GM04503 (cell line): Measurements from ENCODE around the gene PFKFB4.

Source experiments
- DNase-seq: peaks from one replicate; pipeline ENCODE4 v3.0.0-alpha.2; 2012; ENCODE audit warnings: low read depth

Gene PFKFB4

GRCh38 chr3:48584836-48585235 lies 28.2 kb upstream of the PFKFB4 start:
- no peak for DNase-seq

DNA sequence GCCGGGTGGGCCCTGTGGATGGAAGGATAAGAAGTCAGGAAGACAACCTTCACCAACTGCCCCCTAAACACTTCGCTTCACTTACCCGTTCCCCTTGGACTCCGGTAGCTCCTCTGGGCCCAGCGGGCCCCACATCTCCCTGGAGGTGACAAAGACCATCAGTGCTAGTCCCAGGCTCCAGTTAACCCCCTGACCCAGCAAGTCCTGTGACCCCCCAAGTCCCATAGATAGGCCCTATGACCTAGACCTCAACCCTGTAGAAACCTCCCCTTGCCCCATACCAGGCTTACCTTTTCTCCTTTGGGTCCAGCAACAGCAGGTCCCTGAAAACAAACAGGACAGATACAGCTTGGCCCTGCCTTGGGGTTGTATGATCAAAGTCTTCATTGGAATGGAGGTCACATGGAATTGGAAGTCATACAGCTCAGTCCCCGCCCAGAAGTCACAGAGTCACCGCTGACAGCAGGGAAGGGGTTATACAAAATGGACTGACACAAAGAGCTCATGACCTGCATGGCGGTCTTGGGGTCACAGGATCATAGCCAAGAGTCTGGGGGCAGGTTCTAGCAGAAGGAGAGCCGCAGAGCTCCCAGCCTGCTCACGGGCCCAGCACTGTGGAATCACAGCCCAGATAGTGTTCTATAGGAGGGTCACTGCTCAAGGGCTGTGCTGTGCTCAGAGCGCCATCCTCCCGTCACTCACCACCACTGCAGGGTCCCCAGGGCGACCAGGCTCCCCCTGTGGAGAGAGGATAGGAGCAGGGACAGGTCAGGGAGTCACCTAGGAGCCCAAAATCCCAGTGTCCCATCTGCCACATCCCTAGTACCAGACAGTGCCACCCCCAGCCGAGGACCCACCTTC lies 25.2 kb upstream of the PFKFB4 start:
- no peak for DNase-seq

- DNase-seq: no peak
Observed at GRCh38 chr3:48576647-48577046, 20.0 kb upstream of the PFKFB4 start.

DNA sequence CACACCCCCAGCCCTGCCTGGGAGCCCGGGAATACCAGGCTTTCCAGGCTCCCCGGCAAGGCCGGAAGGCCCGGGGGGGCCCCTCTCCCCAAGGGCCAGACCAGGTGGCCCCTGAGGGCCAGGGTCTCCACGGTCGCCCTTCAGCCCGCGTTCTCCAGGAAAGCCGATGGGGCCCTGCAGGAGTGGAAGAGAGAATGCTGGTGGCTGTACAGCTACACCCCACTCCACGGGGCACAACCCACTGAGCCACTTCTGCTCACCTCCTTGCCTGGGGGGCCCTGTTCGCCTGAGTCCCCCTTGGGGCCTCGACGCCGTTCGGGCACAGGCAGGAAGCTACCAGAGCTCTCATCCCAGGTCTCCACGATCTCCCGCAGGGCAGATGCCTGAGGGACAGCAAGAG lies 18.8 kb upstream of the PFKFB4 start:
- no peak for DNase-seq

DNA sequence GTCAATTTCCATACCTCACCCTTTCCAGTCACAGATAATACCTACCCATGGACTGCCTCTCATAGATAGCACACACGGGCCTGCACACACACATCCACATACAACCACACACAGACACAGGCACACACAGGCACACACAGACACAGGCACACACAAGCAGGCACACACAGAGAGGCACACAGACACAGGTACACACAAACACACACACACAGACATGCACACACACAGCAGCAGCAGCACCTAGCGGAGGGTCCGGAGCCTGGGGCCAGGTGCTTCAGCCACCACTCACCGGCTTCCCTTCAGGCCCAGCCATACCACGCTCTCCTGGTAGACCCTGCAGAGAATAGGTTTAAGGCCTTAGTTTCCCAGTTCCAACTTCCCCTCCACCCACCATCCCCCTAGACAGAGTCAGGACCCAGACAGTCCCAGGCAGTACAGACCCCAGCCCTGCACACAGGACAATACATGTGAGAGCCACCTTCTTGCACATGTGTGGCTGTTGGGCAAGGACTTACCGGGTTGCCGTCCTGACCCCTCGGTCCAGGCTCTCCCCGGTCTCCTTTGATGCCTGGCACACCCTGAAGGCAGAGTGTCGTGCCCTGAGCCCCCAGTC lies 17.5 kb upstream of the PFKFB4 start:
- no peak for DNase-seq

- DNase-seq: no peak
Observed at GRCh38 chr3:48572517-48572916, 15.9 kb upstream of the PFKFB4 start.

DNA sequence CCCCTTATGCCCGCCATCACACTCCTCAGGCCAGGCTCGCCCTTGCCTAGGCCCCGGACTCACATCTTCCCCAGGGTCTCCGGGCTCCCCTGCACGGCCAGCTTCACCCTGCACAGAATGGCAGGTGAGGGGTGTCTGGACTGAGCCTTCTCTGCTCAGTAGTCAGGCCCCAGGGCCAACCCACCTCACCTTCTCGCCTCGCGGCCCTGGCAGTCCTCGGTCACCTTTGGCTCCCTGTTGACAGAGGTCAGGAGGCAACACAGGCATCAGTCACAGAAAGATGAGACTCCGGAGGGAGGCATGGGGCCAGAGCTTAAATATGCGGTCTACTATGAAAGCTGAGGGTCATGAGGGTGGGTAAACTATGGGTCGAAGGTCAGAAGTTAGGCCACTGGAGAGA lies 15.3 kb upstream of the PFKFB4 start:
- DNase-seq: no peak

DNA sequence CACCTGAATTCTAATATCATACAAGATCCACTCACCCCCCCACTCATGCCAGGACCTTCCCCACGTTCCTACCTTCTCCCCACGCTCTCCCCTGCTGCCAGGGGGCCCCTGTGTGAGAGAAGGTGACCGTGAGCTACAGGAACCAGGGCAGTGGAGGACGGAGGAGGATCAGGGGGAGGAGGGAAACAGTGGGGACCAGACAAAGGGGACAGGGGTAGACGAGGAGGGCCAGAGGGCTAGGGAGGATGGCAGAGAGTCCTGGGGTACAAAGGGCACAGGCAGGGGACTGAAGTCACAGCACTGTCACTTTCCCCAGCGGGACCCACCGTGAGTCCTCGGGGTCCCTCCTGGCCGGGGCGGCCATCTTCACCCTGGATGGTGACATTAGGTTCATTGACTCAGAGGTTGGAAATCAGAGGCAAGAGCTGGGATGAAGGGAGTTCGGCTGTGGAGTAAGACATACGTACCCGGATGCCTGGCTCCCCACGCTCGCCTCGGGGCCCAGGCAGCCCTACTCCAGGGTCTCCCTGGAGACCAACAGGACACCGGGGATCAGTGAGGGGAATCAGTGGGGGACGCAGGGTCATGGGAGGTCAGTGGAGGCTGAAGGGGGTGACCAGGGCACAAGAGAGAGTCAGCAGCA lies 13.3 kb upstream of the PFKFB4 start:
- DNase-seq: no peak

DNA sequence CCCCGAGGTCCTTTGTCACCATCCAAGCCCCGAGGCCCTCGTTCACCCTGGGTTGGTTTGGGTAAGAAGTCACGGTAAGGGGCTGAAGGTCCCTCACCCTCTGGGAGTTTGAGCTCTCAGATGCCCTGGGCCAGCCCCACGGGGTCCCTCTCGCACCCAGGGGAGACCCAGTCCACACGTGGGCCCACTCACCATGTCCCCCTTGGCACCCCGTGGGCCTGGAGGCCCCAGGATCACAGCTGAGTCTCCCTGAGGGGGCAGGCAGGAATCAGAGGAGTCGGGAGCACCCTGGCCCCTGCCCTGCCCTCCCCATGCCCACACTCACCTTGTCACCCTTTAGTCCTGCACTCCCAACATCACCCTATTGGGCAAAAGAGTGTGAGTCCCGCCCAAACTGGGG lies 12.8 kb upstream of the PFKFB4 start:
- DNase-seq: no peak

GRCh38 chr3:48568476-48568875 lies 11.9 kb upstream of the PFKFB4 start:
- no peak for DNase-seq

DNA sequence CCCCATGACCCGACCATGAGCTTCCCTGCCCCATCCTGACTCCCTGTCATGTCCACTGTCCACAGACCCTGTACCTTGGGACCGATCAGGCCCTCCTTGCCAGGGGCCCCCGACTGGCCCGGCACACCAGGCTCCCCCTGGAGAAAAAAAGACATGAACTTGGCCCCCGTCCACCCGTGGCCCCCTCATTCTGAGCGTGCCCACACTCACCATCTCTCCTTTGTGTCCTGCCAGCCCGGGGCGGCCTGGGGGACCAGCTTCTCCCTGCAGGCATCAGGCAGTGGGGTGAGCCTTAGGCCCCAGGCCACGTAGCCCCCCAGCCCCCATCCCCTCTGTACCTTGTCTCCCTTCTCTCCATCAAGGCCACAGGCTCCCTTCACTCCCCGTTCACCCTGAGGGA lies 10.9 kb upstream of the PFKFB4 start:
- DNase-seq: no peak

GRCh38 chr3:48567090-48567489 lies 10.5 kb upstream of the PFKFB4 start:
- DNase-seq: no peak

DNA sequence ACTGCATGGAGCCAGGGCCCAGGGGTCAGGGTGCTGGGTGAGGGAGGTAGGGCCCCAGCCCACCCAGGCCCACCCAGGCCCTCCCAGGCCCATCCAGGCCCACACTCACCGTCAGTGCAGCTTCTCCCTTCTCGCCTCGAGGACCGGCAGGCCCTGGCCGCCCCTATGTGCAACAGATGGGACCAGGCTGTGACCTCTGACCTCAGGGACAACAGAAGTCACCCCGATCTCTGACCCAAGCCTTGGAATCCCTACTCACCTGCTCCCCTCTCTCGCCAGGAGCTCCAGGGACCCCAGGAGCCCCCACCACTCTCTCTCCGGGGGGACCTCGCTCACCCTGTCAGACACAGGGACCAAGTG lies 9.8 kb upstream of the PFKFB4 start:
- no peak for DNase-seq

DNA sequence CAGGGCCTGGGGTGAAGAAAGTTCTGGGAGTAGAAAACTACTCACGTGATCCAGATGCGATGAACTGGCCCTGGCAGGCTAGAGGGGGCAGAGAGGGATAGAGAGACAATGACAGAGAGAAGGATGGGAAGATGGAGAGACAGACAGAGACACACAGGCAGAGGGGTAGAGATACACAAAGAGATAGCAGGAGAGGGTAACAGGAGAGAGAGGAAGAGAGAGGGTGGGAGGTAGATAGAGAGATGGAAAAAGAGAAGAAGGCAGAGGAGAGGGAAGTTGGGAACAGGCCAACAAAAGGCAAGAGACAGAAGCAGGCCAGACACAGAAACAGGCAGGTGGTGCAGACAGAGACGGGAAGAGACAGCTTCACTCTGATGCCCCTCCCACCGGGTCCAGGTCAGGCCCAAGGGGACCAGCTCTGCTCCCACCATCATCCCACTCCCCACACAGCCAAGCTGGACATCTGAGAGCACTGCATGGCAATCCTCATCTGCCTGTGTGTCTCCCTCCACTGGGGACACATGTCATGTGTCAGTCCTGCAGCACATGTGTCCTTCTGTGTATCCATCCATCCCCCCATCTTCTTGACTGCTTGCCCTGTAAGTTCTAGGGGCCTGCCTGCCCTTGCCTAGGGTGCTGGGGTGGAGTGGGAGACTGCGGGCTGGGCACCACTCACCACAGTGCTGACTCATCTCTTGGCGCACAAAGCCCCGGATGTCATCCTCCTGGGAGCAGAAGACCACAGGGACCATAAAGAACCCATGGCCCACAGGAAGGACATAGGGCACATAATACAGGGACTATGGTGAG lies 9.2 kb upstream of the PFKFB4 start:
- no peak for DNase-seq

GRCh38 chr3:48565186-48565585 lies 8.6 kb upstream of the PFKFB4 start:
- DNase-seq: no peak

DNA sequence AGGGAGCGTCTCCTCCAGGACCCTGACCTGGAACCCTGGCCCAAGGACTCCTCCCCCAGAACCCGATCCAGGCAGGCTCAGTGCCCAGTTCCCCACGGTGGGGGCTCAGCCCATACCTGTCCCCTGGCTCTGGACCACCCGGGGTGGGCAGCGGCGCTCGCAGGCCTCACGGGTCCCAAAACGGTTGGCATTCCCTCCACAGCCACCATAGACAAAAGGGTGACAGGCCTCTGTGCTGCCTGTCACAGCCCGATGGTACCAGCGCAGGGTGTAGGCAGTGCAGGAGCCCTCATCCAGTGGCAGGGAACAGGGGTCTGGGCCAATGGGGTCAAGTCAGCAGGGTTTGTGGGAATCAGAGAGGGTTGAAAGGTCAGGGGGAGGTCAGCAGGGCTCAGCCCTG lies 8.1 kb upstream of the PFKFB4 start:
- no peak for DNase-seq

GRCh38 chr3:48564022-48564421 lies 7.4 kb upstream of the PFKFB4 start:
- DNase-seq: peak; percentile 56

GRCh38 chr3:48563382-48563918 lies 6.8 kb upstream of the PFKFB4 start, which contains the start of gene UCN2:
UCN2 (minus strand) TSS chr3:48563781; CDS start chr3:48563124, 657 bp downstream.
- no peak for DNase-seq

DNA sequence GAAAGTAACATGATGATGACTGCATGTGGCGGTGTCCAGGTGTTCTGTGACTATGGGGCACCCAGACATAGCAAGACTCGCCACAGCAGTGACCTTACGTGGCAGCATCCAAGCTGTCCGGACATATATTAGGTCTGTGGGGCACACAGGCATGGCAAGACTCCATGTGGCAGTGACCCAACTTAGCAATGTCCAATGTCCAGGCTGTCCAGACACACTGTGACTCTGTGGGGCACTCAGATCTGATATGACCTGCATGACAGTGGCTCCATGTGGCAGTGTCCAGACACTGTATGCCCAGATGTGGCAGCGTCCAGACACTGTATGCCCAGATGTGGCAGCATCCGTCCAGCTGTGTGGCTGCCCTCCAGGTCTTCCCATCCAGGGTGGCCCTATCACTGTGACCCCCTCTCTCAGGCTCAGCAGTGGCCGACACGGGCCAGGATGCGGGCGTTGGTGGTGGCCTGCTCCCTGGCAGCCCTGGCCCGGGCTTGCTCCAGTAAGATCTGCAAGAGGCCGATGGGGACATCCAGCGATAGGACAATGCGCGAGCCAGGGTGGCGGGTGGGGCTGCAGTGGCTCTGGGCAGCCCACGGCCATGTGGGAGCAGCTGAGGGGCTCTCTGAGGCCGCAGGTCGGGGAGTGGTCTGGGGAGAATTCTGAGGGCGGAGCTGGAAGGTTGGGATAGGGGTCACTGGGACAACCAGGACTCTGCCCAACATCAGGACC lies 5.9 kb upstream of the PFKFB4 start:
- no peak for DNase-seq

DNA sequence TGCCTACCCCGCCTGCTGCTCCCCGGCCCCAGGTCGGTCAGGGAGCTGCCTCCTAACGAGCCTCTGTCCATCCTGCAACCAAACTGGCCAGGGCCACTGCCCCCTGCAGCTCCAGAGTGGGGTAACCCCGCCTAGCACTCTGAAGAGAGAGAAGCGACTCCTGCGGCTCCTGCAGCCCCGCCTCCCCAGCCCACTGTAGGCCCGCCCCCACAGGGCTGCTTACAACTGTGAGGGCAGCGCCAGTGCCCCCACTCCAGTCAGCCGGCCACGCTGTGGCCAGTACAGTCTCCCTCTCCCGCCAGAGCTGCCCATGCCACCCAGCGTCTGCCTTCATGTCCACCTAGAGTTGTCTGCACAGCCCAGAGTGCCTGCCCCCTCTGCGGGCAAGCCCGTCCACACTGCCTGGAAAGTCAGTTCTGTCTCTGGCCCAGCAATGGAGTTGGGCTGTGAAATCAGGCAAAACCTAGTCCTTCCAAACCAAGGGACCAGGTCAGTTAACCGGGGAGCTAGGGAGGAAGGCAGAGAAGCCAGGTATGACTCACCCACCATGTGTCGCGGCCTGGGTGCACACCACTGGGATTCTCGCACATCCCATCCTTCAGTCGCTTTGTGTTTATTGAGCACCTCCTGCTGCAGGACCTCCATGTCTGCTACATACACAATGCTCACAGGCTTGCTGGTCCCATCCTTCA lies 4.6 kb upstream of the PFKFB4 start:
- no peak for DNase-seq

- no peak for DNase-seq
Observed at GRCh38 chr3:48560648-48561018, 4.0 kb upstream of the PFKFB4 start.
